Measurements from ENCODE around the gene USP16. TPM values are rescaled to one million over a fixed set of nuclear protein-coding genes. Genes with fewer than 3 reads are reported as not detected.

The USP16 gene
- total and polyA plus RNA-seq, 12 donors: 13.2 to 69.6 (median 33.8) TPM

GRCh38 chr21:29082046-29082815 is 57.8 kb downstream of the USP16 start:
- intact Hi-C loops (cut with DNase I): loop anchor here in 1 of 2 donors (10.0 kb wide), 1 partner anchor 293 kb away; no protein-coding TSS in a partner anchor
- TF ChIP-seq CTCF (IDR thresholded peaks at IDR 0.05) (no peak), POLR2A (IDR thresholded peaks at IDR 0.05) (no peak)
- H3K36me3 ChIP-seq (replicated peaks in 1 of 2): no peaks in the 10 kb centered on the region
- no peaks in the 10 kb centered on the region for H3K27me3 ChIP-seq
- WGBS, 4 donors: 90 to 95% (median 94%) methylated on average over 3 of the region's 3 CpGs
- no peak for DNase-seq
- no peaks in the 10 kb centered on the region for H3K9me3 ChIP-seq (replicated peaks in 1 of 3)
- H3K4me1 ChIP-seq (replicated peaks in 1 of 2): peaks cover 11 to 31% of the 10 kb centered on the region in 2 donors
- H3K27ac ChIP-seq: no peak overlapping the region
- no peak overlapping the region for H3K4me3 ChIP-seq

GRCh38 chr21:29083306-29083705 is 58.8 kb downstream of the USP16 start:
- Histone ChIP-seq H3K9me3 (replicated peaks in 1 of 3) (no peaks in the 10 kb centered on the region), H3K4me3 (no peak overlapping the region)
- intact Hi-C loops (cut with DNase I): loop anchor here in 1 of 2 donors (10.0 kb wide), 1 partner anchor 291 kb away; no protein-coding TSS in a partner anchor

GRCh38 chr21:29084372-29084771 is 59.9 kb downstream of the USP16 start:
- peaks cover 3 to 15% of the 10 kb centered on the region in 2 donors for H3K4me1 ChIP-seq (replicated peaks in 1 of 2)
- no peaks in the 10 kb centered on the region for H3K9me3 ChIP-seq (replicated peaks in 1 of 3)
- TF ChIP-seq CTCF (IDR thresholded peaks at IDR 0.05): no peak
- no peak for TF ChIP-seq POLR2A (IDR thresholded peaks at IDR 0.05)
- no peak overlapping the region for H3K4me3 ChIP-seq
- H3K36me3 ChIP-seq (replicated peaks in 1 of 2): no peaks in the 10 kb centered on the region
- no peak overlapping the region for H3K27ac ChIP-seq
- no peaks in the 10 kb centered on the region for H3K27me3 ChIP-seq
- intact Hi-C loops (cut with DNase I): loop anchor here in 1 of 2 donors (10.0 kb wide), 1 partner anchor 290 kb away; no protein-coding TSS in a partner anchor
- 44 to 62% (median 59%) methylated on average over 2 of the region's 2 CpGs for WGBS, 4 donors
- DNase-seq: no peak

More at GRCh38 chr21:29083306-29083705, 58.8 kb downstream of the USP16 start:
- WGBS, 4 donors: 68 to 74% (median 70%) methylated on average over 3 of the region's 3 CpGs
- Histone ChIP-seq H3K4me1 (replicated peaks in 1 of 2) (peaks cover 11 to 26% of the 10 kb centered on the region in 2 donors), H3K27ac (no peak overlapping the region), H3K27me3 (no peaks in the 10 kb centered on the region), H3K36me3 (replicated peaks in 1 of 2) (no peaks in the 10 kb centered on the region)
- TF ChIP-seq CTCF (IDR thresholded peaks at IDR 0.05): no peak
- no peak for TF ChIP-seq POLR2A (IDR thresholded peaks at IDR 0.05)
- DNase-seq: no peak

GRCh38 chr21:29085106-29085752 is 60.8 kb downstream of the USP16 start:
- no peaks in the 10 kb centered on the region for H3K9me3 ChIP-seq (replicated peaks in 1 of 3)
- H3K4me1 ChIP-seq (replicated peaks in 1 of 2): peaks cover 0 to 7% of the 10 kb centered on the region in 2 donors
- H3K4me3 ChIP-seq: no peak overlapping the region
- no peak for DNase-seq
- TF ChIP-seq CTCF (IDR thresholded peaks at IDR 0.05) (no peak), POLR2A (IDR thresholded peaks at IDR 0.05) (no peak)
- 86 to 92% (median 88%) methylated on average over 8 of the region's 8 CpGs for WGBS, 4 donors
- intact Hi-C loops (cut with DNase I): loop anchor here (5.0 to 10.0 kb wide), 2 partner anchors 287 to 290 kb away; no protein-coding TSS in a partner anchor
- no peak overlapping the region for H3K27ac ChIP-seq
- no peaks in the 10 kb centered on the region for H3K27me3 ChIP-seq
- no peaks in the 10 kb centered on the region for H3K36me3 ChIP-seq (replicated peaks in 1 of 2)

Measured in adrenal gland (tissue), 12 donors.